Activated gamma-delta T cell (primary cell): ENCODE results near the gene UTRN.

Experiments
- DNase-seq: peaks from one replicate; lab custom pipeline; 2025; lab: John Stamatoyannopoulos, UW
- total RNA-seq, 2 donors: gene quantifications; one replicate each; lab custom pipeline; 2026; lab: John Stamatoyannopoulos, UW

Gene UTRN
- 593 to 627 reads per million in 2 donors for total RNA-seq

GRCh38 chr6:144284783-144285547, at the start of gene UTRN:
UTRN (plus strand) TSS chr6:144285335; CDS start chr6:144291829, 6,494 bp downstream.
- DNase-seq = peak; percentile 33

- no peak for DNase-seq
Measured at GRCh38 chr6:144244688-144245087, 40.4 kb upstream of the UTRN start.

- no peak for DNase-seq
Measured at GRCh38 chr6:144246988-144247387, 38.1 kb upstream of the UTRN start.

- DNase-seq = no peak
Measured at GRCh38 chr6:144248003-144248402, 37.1 kb upstream of the UTRN start.

GRCh38 chr6:144248476-144249301, 36.4 kb upstream of the UTRN start:
- no peak for DNase-seq

GRCh38 chr6:144250276-144250675, 34.9 kb upstream of the UTRN start:
- DNase-seq = no peak

- no peak for DNase-seq
Measured at GRCh38 chr6:144252259-144252658, 32.9 kb upstream of the UTRN start.

GRCh38 chr6:144259986-144260385, 25.1 kb upstream of the UTRN start:
- DNase-seq = no peak

GRCh38 chr6:144262470-144263369, 22.4 kb upstream of the UTRN start:
- no peak for DNase-seq

GRCh38 chr6:144263786-144264185, 21.3 kb upstream of the UTRN start:
- no peak for DNase-seq

GRCh38 chr6:144264270-144265060, 20.7 kb upstream of the UTRN start:
- DNase-seq = no peak

GRCh38 chr6:144265061-144265357, 20.1 kb upstream of the UTRN start:
- no peak for DNase-seq

- DNase-seq = no peak
Measured at GRCh38 chr6:144265390-144265789, 19.7 kb upstream of the UTRN start.

- no peak for DNase-seq
Measured at GRCh38 chr6:144266091-144266649, 19.0 kb upstream of the UTRN start.

GRCh38 chr6:144268794-144269349, 16.3 kb upstream of the UTRN start:
- no peak for DNase-seq

GRCh38 chr6:144277174-144277573, 8.0 kb upstream of the UTRN start:
- no peak for DNase-seq

GRCh38 chr6:144277605-144278227, 7.4 kb upstream of the UTRN start:
- no peak for DNase-seq

GRCh38 chr6:144278659-144279314, 6.3 kb upstream of the UTRN start:
- no peak for DNase-seq

GRCh38 chr6:144279484-144280150, 5.5 kb upstream of the UTRN start:
- no peak for DNase-seq
